Caco-2 (cell line): ENCODE measurements around the gene PAX5. TPM values are rescaled to one million over a fixed set of nuclear protein-coding genes. Genes with fewer than 3 reads are reported as not detected.

Experiments used
- BruUV-seq: library from RNA; stranded (reverse); fragments of 400-500 nt; replicated peaks from 2 replicates; lab custom pipeline; 2021; lab: Mats Ljungman, UMichigan
- CTCF ChIA-PET: fragments of 300-600 bp; sonication (Branson Sonifier 250); formaldehyde crosslinking; loops from one replicate; lab custom pipeline; 2022; ENCODE audit warnings: antibody characterized with exemption; lab: Charles Lee
- POLR2A ChIA-PET: fragments of 300-600 bp; sonication (Branson Sonifier 250); formaldehyde crosslinking; loops from one replicate; lab custom pipeline; 2022; ENCODE audit warnings: antibody characterized with exemption; lab: Charles Lee
- DNase-seq, 2 experiments: peaks; one replicate each; pipeline versions ENCODE4 v3.0.0 to v3.0.0-alpha.2; 2020 to 2022
- H3K27me3 ChIP-seq: replicated peaks from 2 replicates; pipeline ENCODE4 v1.6.0; 2011; ENCODE audit warnings: low read length; ENCODE audit not compliant: control insufficient read depth, insufficient read depth
- H3K36me3 ChIP-seq: 2 replicates; pipeline ENCODE4 v1.5.1; 2011; ENCODE audit warnings: low read length; ENCODE audit not compliant: control insufficient read depth, insufficient read depth
- H3K4me1 ChIP-seq: fragments of 250-450 bp; sonication (Bioruptor Pico); 2 replicates; pipeline ENCODE4 v1.5.1; 2020; ENCODE audit warnings: mild to moderate bottlenecking
- H3K4me3 ChIP-seq: 2 replicates; pipeline ENCODE4 v1.5.1; 2011; ENCODE audit warnings: low read depth, mild to moderate bottlenecking, control low read depth, low read length
- H3K9me3 ChIP-seq: fragments of 250-450 bp; sonication (Bioruptor Pico); 2 replicates; pipeline ENCODE4 v1.5.1; 2020; ENCODE audit warnings: mild to moderate bottlenecking, moderate library complexity
- H3K27ac Mint-ChIP-seq: one replicate; pipeline ENCODE4 v1.8.0; 2022; ENCODE audit warnings: mixed read lengths; ENCODE audit not compliant: unreplicated experiment
- H3K27me3 Mint-ChIP-seq: one replicate; pipeline ENCODE4 v1.8.0; 2022; ENCODE audit warnings: mixed read lengths; ENCODE audit not compliant: insufficient read depth, unreplicated experiment
- H3K36me3 Mint-ChIP-seq: one replicate; pipeline ENCODE4 v1.8.0; 2022; ENCODE audit warnings: mild to moderate bottlenecking, mixed read lengths; ENCODE audit not compliant: insufficient read depth, unreplicated experiment
- H3K4me1 Mint-ChIP-seq: one replicate; pipeline ENCODE4 v1.8.0; 2022; ENCODE audit warnings: low read depth, mixed read lengths; ENCODE audit not compliant: unreplicated experiment
- H3K4me3 Mint-ChIP-seq: one replicate; pipeline ENCODE4 v1.8.0; 2022; ENCODE audit warnings: mild to moderate bottlenecking, moderate library complexity, mixed read lengths; ENCODE audit not compliant: unreplicated experiment
- H3K9me3 Mint-ChIP-seq: one replicate; pipeline ENCODE4 v1.8.0; 2022; ENCODE audit warnings: mixed read lengths; ENCODE audit not compliant: unreplicated experiment
- intact Hi-C: fragments of 100-400 bp; cut with micrococcal nuclease; formaldehyde crosslinking; loops from one replicate; pipeline ENCODE4 v1.10.0; 2022; ENCODE audit not compliant: unreplicated experiment
- total RNA-seq: library from RNA; stranded (reverse); gene quantifications from 2 replicates; pipeline ENCODE4 v1.2.3, GENCODE V29; 2022
- TF ChIP-seq, protein P1 (sequence below), 2 experiments: fragments of 200-600 bp in 1 of 2; IDR thresholded peaks; 1 replicate in 1 of 2; 2 replicates in 1 of 2; pipeline versions ENCODE4 v1.5.1 to v1.8.0; 2011 to 2022; ENCODE audit warnings: antibody characterized with exemption in 1 of 2, control low read depth in 1 of 2, inconsistent platforms in 1 of 2, low read depth in 1 of 2, low read length in 1 of 2, mild to moderate bottlenecking in 1 of 2, moderate library complexity in 1 of 2; ENCODE audit not compliant: insufficient read depth in 1 of 2, severe bottlenecking in 1 of 2, unreplicated experiment in 1 of 2

PAX5 gene
- total RNA-seq, 1 experiment from 2014 or later: not detected

DNA sequence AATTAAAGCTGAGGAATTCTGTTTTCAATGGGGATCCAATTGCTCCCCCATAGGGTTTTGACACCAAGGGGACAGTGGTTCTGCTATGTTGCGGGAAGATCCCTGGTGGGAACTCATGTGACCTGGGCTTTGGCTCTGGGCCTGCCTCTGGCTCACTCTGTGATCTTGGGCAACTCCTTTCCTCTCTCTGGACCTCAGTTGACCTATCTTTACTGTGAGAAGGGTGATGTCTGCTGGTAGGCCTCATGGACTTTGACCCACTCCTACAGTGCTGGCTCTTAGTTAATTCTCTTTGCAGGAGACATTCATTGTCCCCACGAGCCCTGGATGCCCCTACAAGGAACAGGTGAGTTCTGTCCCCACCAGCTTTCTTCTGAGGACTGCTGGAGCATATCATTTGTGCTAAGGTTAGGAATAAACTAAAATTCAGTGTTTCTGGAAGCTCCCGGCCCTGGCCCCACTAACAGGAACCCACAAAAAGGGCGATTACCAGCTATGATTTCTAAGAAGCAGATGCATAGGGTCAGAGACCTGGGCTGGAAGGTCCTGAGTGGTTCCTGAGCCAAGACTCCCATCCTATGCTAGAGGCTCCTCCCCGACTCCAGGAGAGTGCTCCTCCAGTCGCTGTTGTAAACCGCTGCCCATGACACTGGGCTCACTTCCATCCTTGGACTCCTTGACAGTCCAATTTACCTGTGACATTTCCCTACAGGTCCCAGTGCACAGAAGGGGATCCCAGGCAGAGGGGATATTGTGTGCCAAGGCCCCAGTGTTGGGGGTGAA lies 218.3 kb downstream of the PAX5 start:
- H3K27me3 Mint-ChIP-seq: peaks cover 3% of the 10 kb centered on the region
- ChIA-PET POLR2A (no interaction called here), CTCF (no interaction called here)
- no peaks in the 10 kb centered on the region for H3K9me3 ChIP-seq
- intact Hi-C loops: no loop called here
- no peaks in the 10 kb centered on the region for H3K27me3 ChIP-seq
- peaks cover 10% of the 10 kb centered on the region for H3K9me3 Mint-ChIP-seq
- no peak overlapping the region for H3K4me3 ChIP-seq
- no TSS peak for BruUV-seq
- no peaks in the 10 kb centered on the region for H3K4me1 ChIP-seq
- no peak overlapping the region for H3K4me3 Mint-ChIP-seq
- H3K36me3 ChIP-seq: no peaks in the 10 kb centered on the region
- peaks cover 6% of the 10 kb centered on the region for H3K4me1 Mint-ChIP-seq
- TF ChIP-seq, protein P1, sequence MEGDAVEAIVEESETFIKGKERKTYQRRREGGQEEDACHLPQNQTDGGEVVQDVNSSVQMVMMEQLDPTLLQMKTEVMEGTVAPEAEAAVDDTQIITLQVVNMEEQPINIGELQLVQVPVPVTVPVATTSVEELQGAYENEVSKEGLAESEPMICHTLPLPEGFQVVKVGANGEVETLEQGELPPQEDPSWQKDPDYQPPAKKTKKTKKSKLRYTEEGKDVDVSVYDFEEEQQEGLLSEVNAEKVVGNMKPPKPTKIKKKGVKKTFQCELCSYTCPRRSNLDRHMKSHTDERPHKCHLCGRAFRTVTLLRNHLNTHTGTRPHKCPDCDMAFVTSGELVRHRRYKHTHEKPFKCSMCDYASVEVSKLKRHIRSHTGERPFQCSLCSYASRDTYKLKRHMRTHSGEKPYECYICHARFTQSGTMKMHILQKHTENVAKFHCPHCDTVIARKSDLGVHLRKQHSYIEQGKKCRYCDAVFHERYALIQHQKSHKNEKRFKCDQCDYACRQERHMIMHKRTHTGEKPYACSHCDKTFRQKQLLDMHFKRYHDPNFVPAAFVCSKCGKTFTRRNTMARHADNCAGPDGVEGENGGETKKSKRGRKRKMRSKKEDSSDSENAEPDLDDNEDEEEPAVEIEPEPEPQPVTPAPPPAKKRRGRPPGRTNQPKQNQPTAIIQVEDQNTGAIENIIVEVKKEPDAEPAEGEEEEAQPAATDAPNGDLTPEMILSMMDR (IDR thresholded peaks at IDR 0.05; ENCODE audit: insufficient read depth in 1 of 2, low read depth in 1 of 2, low read length in 1 of 2, severe bottlenecking in 1 of 2, unreplicated experiment in 1 of 2): no peak
- no peak overlapping the region for H3K27ac Mint-ChIP-seq
- no peak for DNase-seq
- no peaks in the 10 kb centered on the region for H3K36me3 Mint-ChIP-seq

DNA sequence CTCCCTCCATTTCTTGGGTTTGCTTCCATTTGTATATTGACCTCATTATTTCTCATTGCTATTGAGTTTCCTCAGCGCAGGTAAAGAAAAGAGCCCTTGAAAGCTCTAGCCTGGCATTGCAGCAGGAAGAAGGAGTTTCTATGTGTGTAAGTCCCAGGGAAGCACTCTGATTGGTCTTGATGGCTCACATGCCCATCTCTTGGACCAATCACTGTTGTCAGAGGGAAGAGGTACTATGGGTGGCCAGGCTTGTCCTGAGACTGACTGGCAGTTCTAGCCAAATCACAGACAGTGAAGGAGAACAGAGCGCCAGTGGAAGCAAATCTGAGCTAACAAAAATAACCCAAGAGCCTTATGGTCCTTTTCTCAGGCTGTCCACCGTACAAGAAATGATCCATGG lies 219.0 kb downstream of the PAX5 start:
- ChIA-PET POLR2A (no interaction called here), CTCF (no interaction called here)
- no peaks in the 10 kb centered on the region for H3K36me3 Mint-ChIP-seq
- intact Hi-C loops: no loop called here
- H3K9me3 Mint-ChIP-seq: peaks cover 10% of the 10 kb centered on the region
- no peaks in the 10 kb centered on the region for H3K27me3 ChIP-seq
- TF ChIP-seq, protein P1 (IDR thresholded peaks at IDR 0.05; ENCODE audit: insufficient read depth in 1 of 2, low read depth in 1 of 2, low read length in 1 of 2, severe bottlenecking in 1 of 2, unreplicated experiment in 1 of 2): no peak
- H3K4me3 Mint-ChIP-seq: no peak overlapping the region
- no TSS peak for BruUV-seq
- H3K27me3 Mint-ChIP-seq: peaks cover 5% of the 10 kb centered on the region
- H3K27ac Mint-ChIP-seq: no peak overlapping the region
- H3K4me1 ChIP-seq: no peaks in the 10 kb centered on the region
- peaks cover 6% of the 10 kb centered on the region for H3K4me1 Mint-ChIP-seq
- H3K4me3 ChIP-seq: no peak overlapping the region
- H3K36me3 ChIP-seq: no peaks in the 10 kb centered on the region
- DNase-seq: no peak
- H3K9me3 ChIP-seq: no peaks in the 10 kb centered on the region

GRCh38 chr9:36813154-36813553 lies 220.9 kb downstream of the PAX5 start:
- peaks cover 10% of the 10 kb centered on the region for H3K9me3 Mint-ChIP-seq
- ChIA-PET POLR2A (no interaction called here), CTCF (no interaction called here)
- Histone ChIP-seq H3K9me3 (no peaks in the 10 kb centered on the region), H3K27me3 (no peaks in the 10 kb centered on the region), H3K36me3 (no peaks in the 10 kb centered on the region), H3K4me1 (no peaks in the 10 kb centered on the region), H3K4me3 (no peak overlapping the region)
- no peaks in the 10 kb centered on the region for H3K4me1 Mint-ChIP-seq
- BruUV-seq: no TSS peak
- no peaks in the 10 kb centered on the region for H3K36me3 Mint-ChIP-seq
- H3K27ac Mint-ChIP-seq: no peak overlapping the region
- intact Hi-C loops: no loop called here
- peaks cover 5% of the 10 kb centered on the region for H3K27me3 Mint-ChIP-seq
- no peak overlapping the region for H3K4me3 Mint-ChIP-seq
- no peak for DNase-seq
- TF ChIP-seq, protein P1 (IDR thresholded peaks at IDR 0.05; ENCODE audit: insufficient read depth in 1 of 2, low read depth in 1 of 2, low read length in 1 of 2, severe bottlenecking in 1 of 2, unreplicated experiment in 1 of 2): no peak
